HepG2 (cell line): Measurements from ENCODE around the gene PCGF5. TPM values are rescaled to one million over a fixed set of nuclear protein-coding genes. Genes with fewer than 3 reads are reported as not detected.
A peak's percentile ranks its signal among the peaks of the same experiment; 100 is the strongest.

Experiments
- CREBL2 ChIP-seq: sonication (generic); formaldehyde crosslinking; IDR thresholded peaks from 2 replicates; pipeline ENCODE4 v1.8.1; 2023; ENCODE audit warnings: missing genetic modification reagents, mild to moderate bottlenecking, borderline replicate concordance
- FOXO4 ChIP-seq: sonication (generic); formaldehyde crosslinking; conservative IDR thresholded peaks from 2 replicates; pipeline ENCODE4 v1.8.1; 2023; ENCODE audit warnings: missing genetic modification reagents
- FOXP1 ChIP-seq, 2 experiments: fragments of 450-650 bp in 1 of 2; IDR thresholded peaks; 2 replicates each; pipeline ENCODE4 v1.6.1; 2017 to 2018; ENCODE audit warnings: antibody characterized with exemption in 1 of 2
- HMG20A ChIP-seq: IDR thresholded peaks from 2 replicates; pipeline ENCODE4 v1.6.1; 2016; ENCODE audit warnings: borderline replicate concordance
- IRF2 ChIP-seq: IDR thresholded peaks from 2 replicates; pipeline ENCODE4 v1.6.1; 2018; ENCODE audit warnings: missing genetic modification reagents, missing compliant biosample characterization
- KLF11 ChIP-seq: IDR thresholded peaks from 2 replicates; pipeline ENCODE4 v1.6.1; 2016; ENCODE audit warnings: missing compliant biosample characterization
- KMT2A ChIP-seq: sonication (generic); formaldehyde crosslinking; IDR thresholded peaks from 2 replicates; pipeline ENCODE4 v1.4.0; 2020; ENCODE audit warnings: missing genetic modification reagents
- MBD4 ChIP-seq: IDR thresholded peaks from 2 replicates; pipeline ENCODE4 v1.6.1; 2012; ENCODE audit warnings: low read length, inconsistent platforms, borderline replicate concordance
- MXD4 ChIP-seq: IDR thresholded peaks from 2 replicates; pipeline ENCODE4 v1.6.1; 2016; ENCODE audit warnings: mild to moderate bottlenecking, missing biosample characterization, missing genetic modification reagents
- NFIC ChIP-seq: IDR thresholded peaks from 2 replicates; pipeline ENCODE4 v1.6.1; 2012; ENCODE audit warnings: mild to moderate bottlenecking, low read length, inconsistent platforms
- PAX8 ChIP-seq: sonication (generic); formaldehyde crosslinking; IDR thresholded peaks from 2 replicates; pipeline ENCODE4 v1.8.0; 2022; ENCODE audit warnings: mild to moderate bottlenecking, missing genetic modification reagents, borderline replicate concordance
- PAXIP1 ChIP-seq: sonication (generic); formaldehyde crosslinking; conservative IDR thresholded peaks from 2 replicates; pipeline ENCODE4 v1.4.0; 2020; ENCODE audit warnings: mild to moderate bottlenecking, missing genetic modification reagents, moderate library complexity
- POLR2AphosphoS5 ChIP-seq: IDR thresholded peaks from 2 replicates; pipeline ENCODE4 v1.6.1; 2012; ENCODE audit warnings: low read depth, low read length
- RELA ChIP-seq: sonication (generic); formaldehyde crosslinking; IDR thresholded peaks from 2 replicates; pipeline ENCODE4 v1.4.0; 2020; ENCODE audit warnings: missing genetic modification reagents
- SP5 ChIP-seq: IDR thresholded peaks from 2 replicates; pipeline ENCODE4 v1.6.1; 2016; ENCODE audit warnings: low read depth, borderline replicate concordance
- YEATS2 ChIP-seq: sonication (generic); formaldehyde crosslinking; IDR thresholded peaks from 2 replicates; pipeline ENCODE4 v1.4.0; 2020; ENCODE audit warnings: missing genetic modification reagents, borderline replicate concordance
- ZBTB21 ChIP-seq: sonication (generic); formaldehyde crosslinking; IDR thresholded peaks from 2 replicates; pipeline ENCODE4 v1.4.0; 2020; ENCODE audit warnings: missing genetic modification reagents
- ZFP91 ChIP-seq: sonication (generic); formaldehyde crosslinking; IDR thresholded peaks from 2 replicates; pipeline ENCODE4 v1.9.0; 2022; ENCODE audit warnings: missing genetic modification reagents, mild to moderate bottlenecking, borderline replicate concordance
- ZNF282 ChIP-seq: fragments of 450-650 bp; IDR thresholded peaks from 2 replicates; pipeline ENCODE4 v1.6.1; 2018; ENCODE audit not compliant: partially characterized antibody
- ZNF333 ChIP-seq: sonication (generic); formaldehyde crosslinking; IDR thresholded peaks from 2 replicates; pipeline ENCODE4 v1.4.0; 2020; ENCODE audit warnings: mild to moderate bottlenecking, missing genetic modification reagents, borderline replicate concordance
- ZNF441 ChIP-seq: sonication (generic); formaldehyde crosslinking; IDR thresholded peaks from 2 replicates; pipeline ENCODE4 v1.7.0; 2021; ENCODE audit warnings: missing genetic modification reagents, borderline replicate concordance
- ZNF770 ChIP-seq: sonication (generic); formaldehyde crosslinking; IDR thresholded peaks from 2 replicates; pipeline ENCODE4 v1.5.0; 2020; ENCODE audit warnings: mild to moderate bottlenecking, missing genetic modification reagents
- polyA plus RNA-seq, 8 experiments: library from polyadenylated mRNA; depleted of rRNA in 3 of 8; stranded (reverse) in 7 of 8; unstranded in 1 of 8; fragments of >200 nt; fragmentation: Illumina TruSeq in 4 of 8; extraction: Trizol in 4 of 8; gene quantifications; 2 replicates each; pipeline versions ENCODE4 v1.2.1 to v1.2.3, GENCODE V29; 2011 to 2016; ENCODE audit warnings: low read depth in 4 of 8, missing spikeins in 1 of 8, mixed read lengths in 1 of 8; ENCODE audit not compliant: insufficient read depth in 1 of 8
- total RNA-seq, 5 experiments: library from RNA; depleted of rRNA; stranded (reverse); fragments of >200 nt; fragmentation: Illumina TruSeq; extraction: Trizol; gene quantifications; 2 replicates each; pipeline ENCODE4 v1.2.3, GENCODE V29; 2016; ENCODE audit warnings: low read depth in 1 of 5

The PCGF5 gene
- total and polyA plus RNA-seq, 2 of the 13 experiments (the other 11 are each of a cell fraction or from before 2014, with no cell fraction given): 61.3 to 138 TPM

GRCh38 chr10:91219371-91220193 lies 881 bp upstream of the PCGF5 start (continued):
- TF ChIP-seq MBD4: no peak
- TF ChIP-seq MXD4 (CRISPR knock-in tag): no peak
- no peak for TF ChIP-seq ZNF333 (CRISPR knock-in tag)
- no peak; the same call in 1 of the 2 replicates for TF ChIP-seq POLR2AphosphoS5
- no peak for TF ChIP-seq ZNF282
- TF ChIP-seq RELA (CRISPR knock-in tag): no peak
- no peak for TF ChIP-seq FOXO4
- TF ChIP-seq SP5: no peak
- TF ChIP-seq NFIC: peak; percentile 95
- TF ChIP-seq FOXP1 (IDR thresholded peaks at IDR 0.05): peak; percentile 67; the same call in 1 of the 2 replicates
- peak; percentile 87 for TF ChIP-seq FOXP1 (CRISPR knock-in tag; IDR thresholded peaks at IDR 0.05)
- no peak for TF ChIP-seq ZBTB21
- TF ChIP-seq PAXIP1: peak; percentile 100
- no peak; the same call in 1 of the 2 replicates for TF ChIP-seq HMG20A (CRISPR knock-in tag)
- TF ChIP-seq ZNF441: no peak
- no peak for TF ChIP-seq KLF11 (CRISPR knock-in tag)
- peak; percentile 78; the same call in 1 of the 2 replicates for TF ChIP-seq IRF2 (CRISPR knock-in tag)
- TF ChIP-seq ZNF770: no peak
- no peak for TF ChIP-seq ZFP91 (CRISPR knock-in tag)
- TF ChIP-seq YEATS2 (CRISPR knock-in tag): 0 out of 2 replicates have a peak, but pooled peaks have one; percentile 23
- no peak for TF ChIP-seq PAX8
- no peak for TF ChIP-seq CREBL2 (CRISPR knock-in tag)
- TF ChIP-seq KMT2A (CRISPR knock-in tag): no peak
